NCI-H2029 (cell line): Measurements from ENCODE around the gene RAB3C.
"Not testable (repeated sequence)": the region's sequence is repeated elsewhere in the genome, so short reads cannot be mapped to it uniquely, and the experiment has no call there.

Experiments
- DNase-seq: peaks from one replicate; lab custom pipeline; 2025; lab: John Stamatoyannopoulos, UW

Gene RAB3C

DNA sequence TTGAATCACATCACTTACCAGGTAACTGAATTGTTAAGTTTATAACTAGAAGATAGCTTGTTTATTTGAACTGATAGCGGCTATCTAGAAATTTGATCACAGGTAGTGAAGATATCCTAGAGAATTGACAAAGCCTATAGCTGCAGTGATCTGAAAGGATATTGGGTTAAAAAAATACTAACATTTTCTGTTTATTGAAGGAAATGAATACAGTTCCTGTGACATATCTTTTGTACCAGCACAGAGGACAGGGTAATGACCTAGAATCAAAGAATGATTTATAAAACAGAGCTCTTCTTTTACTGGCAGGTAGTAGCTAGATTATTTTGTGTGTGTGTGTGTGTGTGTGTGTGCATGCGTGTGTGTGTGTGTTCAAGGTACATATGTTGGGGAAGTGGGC, 94.8 kb downstream of the RAB3C start:
- no peak for DNase-seq

DNA sequence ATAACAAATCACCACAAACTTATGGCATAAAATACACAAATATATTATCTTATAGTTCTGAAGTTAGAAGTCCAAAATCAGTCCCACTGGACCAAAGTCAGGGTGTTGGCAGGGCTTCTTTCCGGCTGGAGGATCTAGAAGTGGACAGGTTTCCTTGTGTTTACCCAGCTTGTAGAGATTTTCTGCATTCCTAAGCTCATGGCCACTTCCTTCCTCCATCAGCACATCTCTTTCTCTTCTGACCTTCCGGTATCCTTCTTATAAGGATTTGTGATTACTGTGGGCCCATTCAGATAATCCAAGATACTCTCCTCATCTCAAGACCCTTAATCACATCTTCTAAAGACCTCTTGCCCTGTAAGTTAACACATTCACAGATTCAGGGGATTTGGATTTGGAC, 97.6 kb downstream of the RAB3C start:
- no peak for DNase-seq

DNA sequence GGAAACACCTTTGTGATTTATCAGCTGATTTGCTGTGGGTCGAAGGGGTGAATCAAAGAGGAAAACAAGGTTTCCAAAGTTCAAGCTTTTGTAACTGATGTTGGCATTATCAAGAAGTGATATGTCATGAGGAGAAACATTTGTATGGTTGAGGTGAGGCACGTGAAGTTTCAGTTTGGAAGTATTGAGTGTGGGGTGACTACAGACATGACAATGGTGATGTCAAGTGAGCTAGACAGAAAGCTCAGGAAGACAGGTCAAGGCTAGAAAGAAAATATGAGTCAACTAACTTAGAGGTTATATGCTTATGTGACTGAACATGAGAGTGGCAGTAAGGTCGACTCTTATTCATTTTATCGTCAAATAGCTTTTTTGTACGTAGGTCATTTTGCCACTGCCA, 99.1 kb downstream of the RAB3C start:
- no peak for DNase-seq

DNA sequence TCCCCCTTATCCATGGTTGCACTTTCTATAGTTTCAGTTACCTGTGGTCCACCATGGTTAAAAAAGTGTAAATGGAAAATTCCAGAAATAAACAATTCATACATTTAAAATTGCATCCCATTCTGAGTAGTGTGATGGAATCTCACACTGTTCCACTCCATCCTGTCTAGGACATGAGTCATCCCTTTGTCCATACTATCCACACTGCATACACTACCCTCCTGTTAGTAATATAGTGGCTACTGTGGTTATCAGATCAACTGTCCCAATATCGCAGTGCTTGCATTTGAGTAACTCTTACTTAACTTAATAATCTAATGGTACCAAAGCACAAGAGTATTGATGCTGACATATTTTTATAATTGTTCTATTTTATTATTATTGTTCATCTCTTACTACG, 100.7 kb downstream of the RAB3C start:
- DNase-seq: no peak

DNA sequence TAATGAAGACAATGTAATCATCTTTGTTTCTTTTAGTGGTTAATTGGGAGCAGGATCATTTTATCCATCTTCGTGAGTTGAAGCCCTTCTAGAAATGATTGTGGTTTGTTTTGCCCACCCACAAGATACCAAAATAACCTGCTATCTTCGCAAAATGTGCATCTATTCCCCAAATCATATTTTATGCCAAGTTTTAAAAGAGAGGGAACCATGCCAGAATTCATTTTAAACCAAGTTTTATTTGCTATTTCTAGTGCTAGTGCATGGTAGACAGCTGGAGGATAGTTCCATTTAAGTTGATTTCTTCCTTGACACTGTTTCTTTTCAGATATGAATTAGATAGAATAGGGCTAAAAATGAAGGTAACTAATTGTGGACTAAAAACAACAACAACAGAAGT, 104.2 kb downstream of the RAB3C start:
- DNase-seq: no peak

DNA sequence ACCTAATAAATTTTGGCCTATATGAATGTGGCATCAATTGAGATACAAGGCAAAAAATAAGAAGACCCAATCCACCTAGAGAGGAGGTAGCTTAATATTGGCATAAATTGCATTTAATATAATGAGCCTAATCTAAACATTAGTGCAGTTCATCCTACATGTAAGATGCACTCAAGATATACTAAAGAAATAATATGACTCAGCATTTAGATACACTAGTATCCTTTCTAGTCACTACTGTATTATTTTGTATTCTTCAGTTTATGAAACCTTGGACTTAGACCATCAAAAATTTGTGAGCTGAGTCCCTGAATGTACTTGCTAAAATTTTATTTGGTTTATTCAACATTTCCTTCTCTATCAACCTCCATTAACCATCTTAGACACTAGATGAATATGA, 104.7 kb downstream of the RAB3C start:
- no peak for DNase-seq

DNA sequence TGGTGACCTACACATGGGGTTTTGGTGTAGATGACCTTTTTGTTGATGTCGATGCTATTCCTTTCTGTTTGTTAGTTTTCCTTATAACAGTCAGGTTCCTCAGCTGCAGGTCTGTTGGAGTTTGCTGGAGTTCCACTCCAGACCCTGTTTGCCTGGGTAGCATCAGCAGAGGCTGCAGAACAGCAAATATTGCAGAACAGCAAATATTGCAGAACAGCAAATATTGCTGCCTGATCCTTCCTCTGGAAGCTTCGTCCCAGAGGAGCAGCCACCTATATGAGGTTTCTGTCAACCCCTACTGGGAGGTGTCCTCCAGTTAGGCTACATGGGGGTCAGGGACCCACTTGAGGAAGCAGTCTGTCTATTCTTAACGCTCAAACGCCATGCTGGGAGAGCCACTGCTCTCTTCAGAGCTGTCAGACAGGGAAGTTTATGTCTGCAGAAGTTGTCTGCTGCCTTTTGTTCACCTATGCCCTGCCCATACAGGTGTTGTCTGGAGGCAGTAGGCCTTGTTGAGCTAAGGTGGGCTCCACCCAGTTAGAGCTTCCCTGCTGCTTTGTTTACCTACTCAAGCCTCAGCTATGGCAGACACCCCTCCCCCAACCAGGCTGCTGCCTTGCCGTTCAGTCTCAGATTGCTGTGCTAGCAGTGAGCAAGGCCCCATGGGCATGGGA, 116.3 kb downstream of the RAB3C start:
- DNase-seq: not testable (repeated sequence)

DNA sequence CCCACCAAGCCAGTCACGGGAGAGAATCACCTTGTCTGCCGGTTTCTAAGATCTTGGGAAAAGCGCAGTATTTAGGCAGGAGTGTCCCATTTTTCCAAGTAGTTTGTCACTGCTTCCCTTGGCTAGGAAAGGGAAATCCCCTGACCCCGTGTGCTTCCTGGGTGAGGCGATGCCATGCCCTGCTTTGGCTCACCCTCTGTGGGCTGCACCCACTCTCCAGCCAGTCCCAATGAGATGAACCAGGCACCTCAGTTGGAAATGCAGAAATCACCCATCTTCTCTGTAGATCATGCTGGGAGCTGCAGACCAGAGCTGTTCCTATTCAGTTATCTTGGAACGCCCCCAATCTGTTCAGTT, 116.9 kb downstream of the RAB3C start:
- no peak for DNase-seq

DNA sequence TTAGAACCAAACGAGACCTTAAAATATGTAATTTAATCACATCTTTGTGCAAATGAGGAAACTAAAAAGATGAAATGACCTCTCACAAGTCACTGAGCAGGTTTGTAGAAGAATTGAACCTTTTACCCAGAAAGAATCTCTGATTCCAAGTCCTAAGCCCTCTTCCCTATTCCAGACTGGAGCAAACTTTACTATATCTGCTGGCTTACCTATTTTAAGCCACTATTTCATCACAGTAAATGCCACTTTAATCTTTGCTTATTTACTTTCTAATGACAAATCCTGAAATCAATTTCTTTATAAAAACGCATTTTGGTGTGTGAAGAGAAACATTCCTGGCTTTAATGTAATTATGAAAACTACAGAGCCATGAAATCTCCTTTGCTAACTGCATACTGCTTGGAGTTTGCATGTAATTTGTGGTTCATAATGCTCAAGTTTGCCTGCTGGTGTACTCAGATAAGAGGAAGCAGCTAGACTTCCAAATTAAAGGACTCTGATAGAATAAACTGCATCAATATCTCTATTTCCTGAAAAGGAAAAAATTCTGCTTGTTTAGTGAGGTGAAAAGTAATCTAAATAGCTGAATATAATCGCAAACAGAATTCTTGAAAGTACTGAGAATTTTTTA, 121.2 kb downstream of the RAB3C start:
- no peak for DNase-seq

DNA sequence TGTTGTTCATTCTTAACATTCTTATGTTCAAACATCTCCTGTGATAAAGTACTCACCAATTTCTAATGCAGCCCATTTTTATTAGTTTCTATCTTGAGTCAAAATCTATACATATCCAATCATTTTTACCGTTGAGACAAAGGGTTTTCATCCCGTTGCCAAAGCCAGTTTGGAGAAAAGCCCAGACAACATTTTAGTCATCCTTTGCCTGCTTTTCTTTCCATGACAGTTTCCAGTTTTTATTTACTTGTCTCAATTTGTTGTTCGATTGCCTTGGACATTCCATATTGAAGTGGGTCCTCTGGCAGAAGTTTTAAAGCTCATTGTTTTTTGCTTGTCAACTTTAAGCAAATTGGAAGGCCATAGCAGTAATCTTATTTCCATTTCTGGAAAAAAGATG, 123.9 kb downstream of the RAB3C start:
- no peak for DNase-seq

DNA sequence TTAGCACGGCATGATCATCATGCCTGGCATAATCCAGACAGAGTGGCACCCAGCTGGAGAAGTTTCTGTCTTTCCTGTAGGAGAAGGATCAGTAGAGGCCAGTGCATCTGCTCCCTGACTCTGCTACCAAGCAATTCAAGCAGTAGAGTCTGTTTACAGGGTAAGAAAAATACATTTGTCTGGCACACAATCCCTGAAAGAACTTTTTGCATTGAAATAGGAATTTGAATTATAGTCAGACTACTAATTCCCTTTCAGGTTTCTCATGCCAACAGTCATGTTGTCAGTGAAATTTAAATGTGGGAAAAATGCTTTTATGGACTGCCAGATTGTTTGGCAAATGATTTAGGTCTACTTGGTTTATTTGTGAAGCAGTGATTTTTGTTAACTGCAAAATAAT, 125.6 kb downstream of the RAB3C start:
- no peak for DNase-seq

DNA sequence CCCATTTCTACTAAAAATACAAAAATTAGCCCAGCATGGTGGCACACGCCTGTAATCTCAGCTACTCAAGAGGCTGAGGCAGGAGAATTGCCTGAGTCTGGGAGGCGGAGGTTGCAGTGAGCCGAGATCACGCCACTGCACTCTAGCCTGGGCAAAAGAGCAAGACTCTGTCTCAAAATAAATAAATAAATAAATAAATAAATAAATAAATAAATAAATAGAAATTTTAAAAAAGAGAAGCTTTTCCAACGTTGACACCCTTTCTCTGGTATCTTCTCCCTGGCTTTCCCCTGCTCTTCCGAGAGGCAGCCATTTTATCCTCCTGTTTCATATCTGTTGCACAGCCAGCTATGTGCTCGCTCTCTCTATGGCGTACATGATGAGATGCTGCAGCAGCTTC, 127.5 kb downstream of the RAB3C start:
- not testable (repeated sequence) for DNase-seq

DNA sequence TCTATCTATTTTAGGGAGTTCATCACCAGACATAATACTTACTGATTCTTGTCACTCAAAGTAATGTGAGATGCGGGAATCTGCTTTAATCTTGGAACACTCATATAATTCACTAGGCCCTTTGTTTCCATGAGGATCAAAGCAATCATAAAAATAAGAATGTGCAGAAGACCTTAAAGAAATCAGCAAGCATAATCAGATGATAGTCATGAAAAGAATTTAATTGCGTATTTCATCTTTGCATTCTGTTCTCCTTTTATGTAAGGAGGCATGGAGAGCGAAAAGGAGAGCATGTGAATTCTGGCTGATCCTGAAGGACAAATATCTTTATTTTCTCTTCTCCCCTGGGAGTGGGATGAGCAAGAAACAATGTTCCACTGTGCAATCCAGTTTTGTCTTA, 128.0 kb downstream of the RAB3C start:
- DNase-seq: no peak

DNA sequence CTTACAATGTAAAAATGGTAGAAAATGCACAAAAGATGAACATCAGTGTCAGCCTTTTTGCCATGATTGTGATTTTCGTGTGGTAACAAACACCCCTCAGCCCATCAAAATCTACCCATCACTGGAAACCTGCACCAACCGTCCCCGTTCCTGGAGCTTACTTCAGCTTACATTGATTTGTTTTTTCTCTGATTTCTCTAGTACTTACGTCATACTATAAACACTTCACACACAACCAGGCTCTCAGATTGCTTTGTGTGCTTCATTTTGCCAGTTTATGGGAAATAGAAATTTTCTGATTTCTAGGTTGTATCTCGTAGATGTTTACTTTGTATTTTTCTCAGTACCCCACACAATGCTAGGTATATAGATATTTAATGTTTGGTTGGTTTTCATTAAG, 129.1 kb downstream of the RAB3C start:
- DNase-seq: no peak

DNA sequence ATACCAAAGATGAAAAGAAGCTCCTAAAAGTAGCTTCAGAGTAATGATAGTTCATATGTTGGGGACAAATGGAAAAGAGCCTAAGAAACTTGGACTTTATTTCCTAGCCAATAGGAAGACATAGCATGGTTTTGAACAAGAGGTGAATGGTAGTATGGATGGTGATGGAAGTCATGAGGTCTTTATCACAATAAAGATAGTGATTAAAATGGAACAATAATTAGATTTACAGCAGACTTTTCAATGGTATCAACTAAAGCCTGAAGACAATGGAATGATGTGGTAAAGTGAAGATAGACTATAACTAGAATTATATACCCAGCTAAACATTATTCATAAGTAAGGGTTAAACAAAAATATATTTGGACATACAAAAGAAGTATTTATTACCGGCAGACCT, 131.2 kb downstream of the RAB3C start:
- DNase-seq: no peak

DNA sequence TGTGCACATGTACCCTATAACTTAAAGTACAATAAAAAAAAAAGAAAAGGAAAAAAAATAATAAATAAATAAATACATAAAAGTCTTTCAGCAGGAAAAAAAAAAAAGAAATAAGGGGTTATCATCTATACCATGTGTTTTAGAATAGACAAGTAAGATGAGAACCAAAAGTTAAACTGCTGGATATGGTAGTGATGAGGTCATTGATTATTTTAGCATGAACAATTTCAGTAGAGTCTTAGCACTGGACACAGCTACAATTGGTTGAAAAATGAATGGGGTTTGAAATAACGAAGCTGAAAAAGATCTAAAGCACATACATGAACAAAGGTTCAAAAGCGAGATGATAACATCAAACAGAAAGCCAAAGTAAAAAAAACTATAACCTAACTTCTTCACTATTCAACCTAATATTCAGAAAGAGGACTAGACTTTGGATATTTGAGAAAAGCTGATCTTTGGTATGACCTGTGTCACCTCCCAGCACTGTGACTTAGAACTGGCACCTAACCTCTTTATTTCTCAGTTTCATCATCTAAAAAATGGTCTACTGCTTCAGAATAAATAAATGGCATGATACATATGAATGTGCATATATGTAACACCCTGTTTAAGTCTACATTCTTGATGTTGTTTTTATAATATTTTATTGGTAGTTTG, 133.3 kb downstream of the RAB3C start:
- DNase-seq: no peak

DNA sequence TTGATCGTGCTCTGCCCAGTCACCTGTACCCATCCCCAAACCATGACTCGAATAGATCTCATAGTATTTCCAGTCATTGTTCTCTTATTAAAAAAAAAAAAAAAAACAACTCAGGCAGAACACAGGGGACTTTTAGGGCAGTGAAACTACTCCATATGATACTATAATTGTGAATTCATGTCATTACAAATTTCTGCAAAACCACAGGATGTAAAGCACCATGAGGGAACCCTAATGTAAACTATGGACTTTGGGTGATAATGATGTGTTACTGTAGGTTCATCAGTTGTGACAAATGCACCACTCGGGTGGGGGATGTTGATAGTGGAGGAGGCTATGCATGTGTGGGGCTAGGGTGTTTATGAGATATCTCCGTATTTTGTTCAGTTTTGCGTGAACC, 133.8 kb downstream of the RAB3C start:
- DNase-seq: no peak

DNA sequence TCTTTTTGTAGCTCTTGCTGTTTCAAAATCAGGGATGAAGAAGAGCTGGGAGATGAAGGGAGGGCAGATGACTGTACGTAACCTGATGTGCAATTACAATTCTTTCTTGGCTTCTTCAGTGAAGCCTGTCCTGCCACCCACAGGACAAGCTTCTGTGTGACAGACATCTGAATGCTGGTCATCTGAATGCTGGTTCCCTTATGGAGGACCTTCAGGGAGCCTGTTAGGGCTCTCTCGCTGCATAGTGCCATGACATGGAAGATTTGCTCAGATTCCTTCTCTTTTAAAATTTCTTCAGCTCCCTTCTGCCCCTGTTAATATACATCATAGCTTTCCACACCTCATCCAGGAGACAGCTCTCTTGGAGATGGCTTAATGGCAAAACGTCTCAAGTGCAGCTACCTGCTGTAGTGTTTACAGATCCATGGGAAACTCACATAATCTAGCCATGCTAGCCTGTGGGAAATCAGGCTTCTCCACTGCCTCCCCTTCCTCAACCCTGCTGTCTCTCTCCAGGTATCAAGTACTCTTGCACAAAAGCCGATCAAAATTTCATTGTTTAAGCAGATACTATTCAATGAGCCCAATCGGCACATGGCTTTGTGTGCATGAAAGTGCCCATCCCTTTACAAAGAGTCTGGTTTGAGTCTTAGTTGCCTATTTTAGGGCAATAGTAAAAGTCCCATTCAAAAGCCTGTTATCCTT, 134.6 kb downstream of the RAB3C start:
- no peak for DNase-seq

DNA sequence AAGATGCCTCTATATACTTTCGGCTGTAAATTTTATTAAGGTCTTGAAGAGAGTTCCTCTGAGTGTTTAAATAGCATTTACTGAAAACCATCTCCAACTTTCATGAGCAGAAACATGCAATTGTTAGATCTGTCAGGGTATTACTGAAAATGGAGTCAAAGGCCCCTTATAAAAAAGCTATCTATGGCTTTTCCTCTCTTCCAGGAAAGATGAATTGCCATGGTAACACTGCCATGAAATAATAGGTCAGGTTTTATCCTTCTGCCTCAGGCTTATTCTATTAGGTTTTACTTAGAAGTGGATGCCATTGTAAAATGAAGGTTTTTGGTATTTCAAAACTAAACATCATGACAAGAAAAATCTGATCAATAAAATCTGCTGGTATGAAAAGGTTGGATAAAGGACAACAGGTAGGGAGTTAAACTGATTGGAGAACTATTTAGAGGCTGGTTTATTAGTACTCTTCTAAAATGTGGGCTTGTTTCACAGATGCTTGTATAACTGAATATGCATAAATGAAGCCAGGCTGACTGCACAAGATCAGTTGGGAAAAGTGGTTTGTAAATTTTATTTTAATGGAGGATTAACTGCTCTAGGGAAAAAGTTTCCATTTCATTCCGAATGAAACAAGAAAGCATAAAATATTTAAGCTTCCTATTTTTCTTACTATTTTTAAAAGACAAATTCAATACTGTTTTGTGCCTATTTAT, 135.5 kb downstream of the RAB3C start:
- DNase-seq: no peak

DNA sequence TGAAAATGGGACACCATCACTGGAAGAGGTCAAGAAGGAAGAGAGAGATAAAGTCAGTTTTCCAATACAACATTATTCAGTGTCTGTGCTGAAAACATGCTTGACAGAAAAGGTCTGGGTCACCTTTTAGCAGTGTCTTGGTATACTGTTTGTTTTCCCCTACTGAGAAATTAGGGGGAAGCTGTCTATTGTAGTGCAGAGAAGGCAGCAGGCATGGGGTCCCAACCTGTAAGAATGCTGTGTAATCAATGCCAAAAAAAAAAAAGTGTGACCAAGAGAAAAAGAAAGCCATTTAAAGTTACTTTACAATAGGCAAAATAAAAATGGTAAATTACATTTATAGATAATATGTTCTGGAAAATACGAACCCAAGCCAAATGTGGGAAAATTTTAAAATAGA, 139.3 kb downstream of the RAB3C start:
- no peak for DNase-seq

DNA sequence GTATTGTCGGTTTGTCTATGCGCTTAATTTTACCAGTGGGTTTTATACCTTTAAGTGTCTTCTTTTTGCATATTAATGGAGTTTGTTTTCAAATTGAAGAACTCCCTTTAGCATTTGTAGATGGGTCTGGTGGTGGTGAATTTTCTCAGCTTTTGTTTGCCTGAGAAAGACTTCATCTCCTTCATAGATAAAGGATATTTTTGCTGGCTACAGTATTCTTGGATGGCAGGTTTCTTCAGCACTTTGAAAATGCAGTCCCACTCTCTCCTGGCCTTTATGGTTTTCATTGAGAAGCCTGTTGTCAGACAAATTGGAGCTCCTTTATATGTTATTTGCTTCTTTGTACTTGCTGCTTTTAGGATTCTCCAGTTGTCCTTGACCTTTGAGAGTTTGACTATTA, 142.1 kb downstream of the RAB3C start:
- no peak for DNase-seq

DNA sequence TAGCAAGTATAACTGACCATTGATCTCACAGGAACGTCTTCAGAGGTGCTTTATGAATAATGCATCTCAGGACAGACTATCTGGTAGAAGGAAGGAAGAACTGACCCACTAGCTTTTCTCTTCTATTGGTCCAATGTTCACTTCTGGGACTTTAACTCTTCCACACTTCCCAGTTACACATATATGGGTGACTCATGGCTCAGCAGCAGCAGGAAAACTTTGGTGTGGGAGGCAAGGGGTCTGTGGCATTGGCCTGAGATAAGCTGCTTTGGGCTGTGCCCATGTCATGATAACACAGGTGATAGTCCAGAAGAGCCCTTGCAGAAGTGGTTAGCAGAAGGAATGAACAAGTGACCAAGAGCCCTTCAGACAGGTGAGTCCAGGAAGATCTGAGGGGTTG, 148.8 kb downstream of the RAB3C start:
- DNase-seq: no peak

DNA sequence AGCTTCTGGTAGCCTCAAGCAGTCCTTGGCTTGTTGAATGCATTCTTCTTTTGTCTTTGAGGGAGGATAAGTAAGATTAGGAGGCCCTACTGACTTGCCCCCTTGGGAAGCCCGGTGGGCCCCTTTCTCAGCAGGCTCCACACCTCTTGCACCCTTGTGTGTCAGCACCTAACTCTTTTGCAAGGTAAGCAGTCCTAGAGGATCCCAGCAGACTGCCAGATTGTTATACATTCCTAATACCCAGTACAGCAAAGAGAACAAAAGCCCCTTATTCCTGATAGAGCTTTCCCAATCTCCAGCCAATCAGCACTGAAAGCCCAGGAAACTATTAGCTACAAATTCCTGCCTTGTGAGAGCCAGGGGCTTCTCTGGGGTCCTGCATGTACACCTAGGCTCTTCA, 152.8 kb downstream of the RAB3C start:
- DNase-seq: no peak
